GM12878 (cell line): ENCODE results near the gene RAD51B. TPM values are rescaled to one million over a fixed set of nuclear protein-coding genes. Genes with fewer than 3 reads are reported as not detected.

Experiments used
- ATAC-seq: fragments of 200-7000 bp; cut with Tn5 transposase; 3 replicates; pipeline ENCODE4 v1.9.1; 2020; ENCODE audit warnings: mild to moderate bottlenecking, moderate library complexity
- BruUV-seq: library from RNA; stranded (reverse); fragments of 400-500 nt; replicated peaks from 2 replicates; lab custom pipeline; 2021; lab: Mats Ljungman, UMichigan
- CTCF ChIA-PET: fragments of 300-600 bp; sonication (Branson Sonifier 250); formaldehyde crosslinking; extraction: SDS; loops from one replicate; lab custom pipeline; 2021; ENCODE audit warnings: inconsistent platforms; lab: Yijun Ruan, JAX
- POLR2A ChIA-PET: fragments of 350-600 bp; formaldehyde crosslinking; extraction: SDS; loops from one replicate; lab custom pipeline; 2021; ENCODE audit warnings: inconsistent platforms; lab: Charles Lee
- RAD21 ChIA-PET: fragments of 300-600 bp; sonication (Branson Sonifier 250); formaldehyde crosslinking; loops from one replicate; lab custom pipeline; 2023; ENCODE audit warnings: antibody characterized with exemption; ENCODE audit not compliant: unreplicated experiment; lab: Charles Lee
- SMC1A ChIA-PET: fragments of 300-600 bp; sonication (Branson Sonifier 250); formaldehyde crosslinking; loops from one replicate; lab custom pipeline; 2023; ENCODE audit not compliant: unreplicated experiment, uncharacterized antibody; lab: Charles Lee
- DNase-seq: peaks from one replicate; pipeline ENCODE4 v3.0.0-alpha.2; 2011; ENCODE audit warnings: low read depth, low spot score
- FAIRE-seq: peaks from 3 replicates; lab custom pipeline; 2011; peaks lifted over from hg19 to GRCh38; lab: Jason Lieb, UNC
- H2AFZ ChIP-seq: 2 replicates; pipeline ENCODE4 v1.6.0; 2011; ENCODE audit warnings: low read depth, low read length, control low read depth; ENCODE audit not compliant: control insufficient read depth
- H3K27ac ChIP-seq: 2 replicates; pipeline ENCODE4 v1.5.1; 2011; ENCODE audit warnings: control low read depth; ENCODE audit not compliant: control insufficient read depth, insufficient read depth
- H3K27me3 ChIP-seq, 2 experiments: replicated peaks in 1 of 2; 2 replicates each; pipeline versions ENCODE4 v1.6.0 to v1.6.1; 2011; ENCODE audit warnings: low read length in 1 of 2; ENCODE audit not compliant: control insufficient read depth in 2 of 2, insufficient read depth in 2 of 2
- H3K36me3 ChIP-seq, 2 experiments: 2 replicates each; pipeline ENCODE4 v1.5.1; 2011; ENCODE audit warnings: low read length in 1 of 2; ENCODE audit not compliant: control insufficient read depth in 2 of 2, insufficient read depth in 2 of 2
- H3K4me1 ChIP-seq: 2 replicates; pipeline ENCODE4 v1.6.1; 2011; ENCODE audit warnings: mild to moderate bottlenecking, low read length, moderate library complexity, mixed read lengths; ENCODE audit not compliant: control insufficient read depth, insufficient read depth
- H3K4me2 ChIP-seq: 2 replicates; pipeline ENCODE4 v1.6.0; 2011; ENCODE audit warnings: control low read depth; ENCODE audit not compliant: control insufficient read depth, insufficient read depth
- H3K4me3 ChIP-seq: fragments of 200-600 bp; sonication (generic); 2 replicates; pipeline ENCODE4 v1.5.1; 2016
- H3K79me2 ChIP-seq: 2 replicates; pipeline ENCODE4 v1.6.0; 2011; ENCODE audit warnings: low read length; ENCODE audit not compliant: control insufficient read depth, insufficient read depth
- H3K9ac ChIP-seq: 2 replicates; pipeline ENCODE4 v1.8.0; 2011; ENCODE audit warnings: low read length, control low read depth, mixed read lengths; ENCODE audit not compliant: control insufficient read depth, insufficient read depth
- H3K9me3 ChIP-seq: replicated peaks from 3 replicates; pipeline ENCODE4 v1.5.1; 2011; ENCODE audit warnings: mild to moderate bottlenecking, low read length; ENCODE audit not compliant: control insufficient read depth, insufficient read depth
- H4K20me1 ChIP-seq: 2 replicates; pipeline ENCODE4 v1.6.0; 2011; ENCODE audit not compliant: control insufficient read depth, insufficient read depth
- BRCA1 ChIP-seq: IDR thresholded peaks from 2 replicates; pipeline ENCODE4 v1.6.1; 2011; ENCODE audit warnings: low read depth, low read length, improper control_type of control experiment
- CREB1 ChIP-seq: IDR thresholded peaks from 2 replicates; pipeline ENCODE4 v1.6.1; 2012; ENCODE audit warnings: low read depth, mild to moderate bottlenecking, inconsistent platforms
- ESRRA ChIP-seq: IDR thresholded peaks from 2 replicates; pipeline ENCODE4 v1.6.1; 2012; ENCODE audit warnings: mild to moderate bottlenecking, low read length, improper control_type of control experiment
- NR2C1 ChIP-seq: fragments of 450-650 bp; IDR thresholded peaks from 2 replicates; pipeline ENCODE4 v1.6.1; 2017; ENCODE audit warnings: antibody characterized with exemption, mild to moderate bottlenecking, moderate library complexity
- SMAD5 ChIP-seq: IDR thresholded peaks from 2 replicates; pipeline ENCODE4 v1.6.1; 2016; ENCODE audit warnings: antibody characterized with exemption, low read depth
- WRNIP1 ChIP-seq: IDR thresholded peaks from 2 replicates; pipeline ENCODE4 v1.6.1; 2011; ENCODE audit warnings: low read depth, low read length, improper control_type of control experiment, borderline replicate concordance
- ZSCAN29 ChIP-seq: fragments of 450-650 bp; IDR thresholded peaks from 2 replicates; pipeline ENCODE4 v1.6.1; 2017; ENCODE audit warnings: mild to moderate bottlenecking, moderate library complexity
- WGBS: methylation state at CpG from one replicate; pipeline ENCODE4 v1.1.6; 2016; ENCODE audit warnings: low lambda C conversion rate; ENCODE audit not compliant: insufficient replicate concordance, insufficient coverage; ENCODE audit errors: missing lambda C conversion rate; 5-methylcytosine and 5-hydroxymethylcytosine counted together
- in situ Hi-C: fragments of 300-500 bp; cut with MboI; formaldehyde crosslinking; loops from 9 replicates; pipeline ENCODE4 v1.14.3; 2018; ENCODE audit warnings: mixed read lengths
- intact Hi-C: fragments of 100-400 bp; cut with micrococcal nuclease; formaldehyde crosslinking; loops from one replicate; pipeline ENCODE4 v1.14.2; 2022; ENCODE audit not compliant: unreplicated experiment
- polyA plus RNA-seq, 11 experiments: library from polyadenylated mRNA; depleted of rRNA in 4 of 11; unstranded in 6 of 11; stranded (reverse) in 5 of 11; fragments of >200 nt; fragmentation: Nextera tagmentation in 4 of 11; fragmentation: Illumina TruSeq in 1 of 11; extraction: Ambion mirVana in 4 of 11; extraction: Trizol in 1 of 11; gene quantifications; 1 replicate in 1 of 11; 2 replicates in 10 of 11; pipeline versions ENCODE4 v1.2.1 to v1.2.3, GENCODE V29; 2011 to 2016; ENCODE audit warnings: inconsistent platforms in 2 of 11, missing spikeins in 2 of 11, low read depth in 1 of 11
- total RNA-seq, 4 experiments: library from RNA; depleted of rRNA in 3 of 4; stranded (reverse); fragments of >200 nt in 3 of 4; fragmentation: Illumina TruSeq in 1 of 4; extraction: Trizol in 1 of 4; gene quantifications; 2 replicates each; pipeline versions ENCODE4 v1.2.1 to v1.2.3, GENCODE V29; 2013 to 2021
- TF ChIP-seq, protein P1 (sequence below): fragments of 450-650 bp; formaldehyde crosslinking; IDR thresholded peaks from 2 replicates; pipeline ENCODE4 v1.5.0; 2022; ENCODE audit warnings: mild to moderate bottlenecking, missing genetic modification characterization
- TF ChIP-seq, protein P2 (sequence below): IDR thresholded peaks from 2 replicates; pipeline ENCODE4 v1.6.1; 2012; ENCODE audit warnings: improper control_type of control experiment, low read depth, low read length; ENCODE audit not compliant: insufficient replicate concordance

The RAD51B gene
- total and polyA plus RNA-seq, 10 of the 15 experiments (the other 5 are each of a cell fraction or from before 2014, with no cell fraction given) = 9.8 to 26.8 (median 21.3) TPM

DNA sequence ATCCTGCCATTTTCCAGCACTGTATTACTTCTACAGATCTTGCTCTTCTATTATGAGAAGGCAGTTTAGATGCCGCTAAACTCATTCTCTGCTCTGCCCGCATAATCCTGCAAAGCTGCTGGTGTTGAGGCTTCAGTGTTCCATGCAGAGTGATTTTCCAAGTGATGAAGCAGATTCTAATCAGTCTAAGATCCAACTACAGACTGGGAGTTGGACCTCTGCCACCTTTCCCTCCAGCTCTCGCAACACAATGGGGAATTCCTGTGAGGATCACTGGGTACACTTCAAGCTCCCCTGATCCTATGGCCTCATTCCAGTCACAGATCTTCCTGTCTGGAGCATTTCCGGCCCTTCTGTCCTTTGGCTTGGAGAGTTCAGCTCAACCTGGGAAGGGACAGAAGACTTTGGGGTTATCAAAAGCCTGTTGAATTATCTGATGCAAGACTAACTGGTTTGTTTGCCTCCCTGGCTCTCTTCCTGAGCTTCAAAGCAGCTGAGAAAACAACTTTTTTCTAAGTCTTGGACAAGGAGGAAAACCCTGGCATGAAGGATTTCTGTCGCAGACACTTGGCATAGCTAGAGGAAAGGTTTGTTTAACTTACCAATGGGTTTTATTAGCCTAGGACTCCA, 639.4 kb downstream of the RAD51B start (continued):
- TF ChIP-seq, protein P1, sequence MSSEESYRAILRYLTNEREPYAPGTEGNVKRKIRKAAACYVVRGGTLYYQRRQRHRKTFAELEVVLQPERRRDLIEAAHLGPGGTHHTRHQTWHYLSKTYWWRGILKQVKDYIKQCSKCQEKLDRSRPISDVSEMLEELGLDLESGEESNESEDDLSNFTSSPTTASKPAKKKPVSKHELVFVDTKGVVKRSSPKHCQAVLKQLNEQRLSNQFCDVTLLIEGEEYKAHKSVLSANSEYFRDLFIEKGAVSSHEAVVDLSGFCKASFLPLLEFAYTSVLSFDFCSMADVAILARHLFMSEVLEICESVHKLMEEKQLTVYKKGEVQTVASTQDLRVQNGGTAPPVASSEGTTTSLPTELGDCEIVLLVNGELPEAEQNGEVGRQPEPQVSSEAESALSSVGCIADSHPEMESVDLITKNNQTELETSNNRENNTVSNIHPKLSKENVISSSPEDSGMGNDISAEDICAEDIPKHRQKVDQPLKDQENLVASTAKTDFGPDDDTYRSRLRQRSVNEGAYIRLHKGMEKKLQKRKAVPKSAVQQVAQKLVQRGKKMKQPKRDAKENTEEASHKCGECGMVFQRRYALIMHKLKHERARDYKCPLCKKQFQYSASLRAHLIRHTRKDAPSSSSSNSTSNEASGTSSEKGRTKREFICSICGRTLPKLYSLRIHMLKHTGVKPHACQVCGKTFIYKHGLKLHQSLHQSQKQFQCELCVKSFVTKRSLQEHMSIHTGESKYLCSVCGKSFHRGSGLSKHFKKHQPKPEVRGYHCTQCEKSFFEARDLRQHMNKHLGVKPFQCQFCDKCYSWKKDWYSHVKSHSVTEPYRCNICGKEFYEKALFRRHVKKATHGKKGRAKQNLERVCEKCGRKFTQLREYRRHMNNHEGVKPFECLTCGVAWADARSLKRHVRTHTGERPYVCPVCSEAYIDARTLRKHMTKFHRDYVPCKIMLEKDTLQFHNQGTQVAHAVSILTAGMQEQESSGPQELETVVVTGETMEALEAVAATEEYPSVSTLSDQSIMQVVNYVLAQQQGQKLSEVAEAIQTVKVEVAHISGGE (CRISPR knock-in tag) = no peak
- TF ChIP-seq CREB1 = no peak
- no peak for TF ChIP-seq ZSCAN29
- TF ChIP-seq NR2C1 = no peak
- no peak for TF ChIP-seq ESRRA
- no peak for TF ChIP-seq BRCA1

DNA sequence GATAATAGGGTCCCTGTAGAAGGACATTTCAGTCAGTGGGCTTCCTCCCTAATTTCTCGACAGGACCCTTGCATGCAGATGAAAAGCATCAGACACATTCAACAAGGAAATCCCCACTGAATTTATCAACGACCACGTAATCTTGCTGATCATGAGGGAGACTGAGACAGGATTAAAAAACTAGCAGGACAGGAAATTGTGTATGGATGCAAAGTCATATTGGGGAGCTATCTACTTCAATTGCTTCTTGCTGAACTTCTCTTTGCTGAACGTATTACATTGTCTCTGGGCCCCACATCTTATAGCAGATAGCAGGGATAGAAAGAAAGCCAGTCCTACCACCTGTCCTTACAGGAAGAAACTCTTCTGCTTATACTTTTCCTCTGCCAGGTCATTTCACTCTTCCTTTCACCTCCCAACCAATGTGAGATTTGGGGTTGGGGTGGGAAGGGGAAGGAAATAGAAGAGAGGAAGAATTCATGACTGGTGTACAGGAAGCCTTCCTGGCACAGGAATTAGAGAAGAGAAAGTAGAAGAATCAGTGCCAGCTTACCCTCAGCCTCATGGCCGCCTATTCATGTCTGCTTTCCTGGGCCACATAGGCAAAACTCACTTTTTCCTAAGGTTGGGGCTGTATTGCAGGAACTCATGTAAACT, 640.0 kb downstream of the RAD51B start:
- ChIA-PET POLR2A (interaction anchor here (0.9 kb wide), 1 partner anchor 16 kb away, joined by 4 read pairs; no protein-coding TSS in a partner anchor), SMC1A (interaction anchor here (0.8 to 2.7 kb wide), 3 partner anchors 9 to 12 kb away, joined by 3 to 18 read pairs (median 3); no protein-coding TSS in a partner anchor), RAD21 (interaction anchor here (1.0 to 1.1 kb wide), 2 partner anchors 9 to 11 kb away, joined by 3 to 4 read pairs; no protein-coding TSS in a partner anchor)
- TF ChIP-seq, protein P2, sequence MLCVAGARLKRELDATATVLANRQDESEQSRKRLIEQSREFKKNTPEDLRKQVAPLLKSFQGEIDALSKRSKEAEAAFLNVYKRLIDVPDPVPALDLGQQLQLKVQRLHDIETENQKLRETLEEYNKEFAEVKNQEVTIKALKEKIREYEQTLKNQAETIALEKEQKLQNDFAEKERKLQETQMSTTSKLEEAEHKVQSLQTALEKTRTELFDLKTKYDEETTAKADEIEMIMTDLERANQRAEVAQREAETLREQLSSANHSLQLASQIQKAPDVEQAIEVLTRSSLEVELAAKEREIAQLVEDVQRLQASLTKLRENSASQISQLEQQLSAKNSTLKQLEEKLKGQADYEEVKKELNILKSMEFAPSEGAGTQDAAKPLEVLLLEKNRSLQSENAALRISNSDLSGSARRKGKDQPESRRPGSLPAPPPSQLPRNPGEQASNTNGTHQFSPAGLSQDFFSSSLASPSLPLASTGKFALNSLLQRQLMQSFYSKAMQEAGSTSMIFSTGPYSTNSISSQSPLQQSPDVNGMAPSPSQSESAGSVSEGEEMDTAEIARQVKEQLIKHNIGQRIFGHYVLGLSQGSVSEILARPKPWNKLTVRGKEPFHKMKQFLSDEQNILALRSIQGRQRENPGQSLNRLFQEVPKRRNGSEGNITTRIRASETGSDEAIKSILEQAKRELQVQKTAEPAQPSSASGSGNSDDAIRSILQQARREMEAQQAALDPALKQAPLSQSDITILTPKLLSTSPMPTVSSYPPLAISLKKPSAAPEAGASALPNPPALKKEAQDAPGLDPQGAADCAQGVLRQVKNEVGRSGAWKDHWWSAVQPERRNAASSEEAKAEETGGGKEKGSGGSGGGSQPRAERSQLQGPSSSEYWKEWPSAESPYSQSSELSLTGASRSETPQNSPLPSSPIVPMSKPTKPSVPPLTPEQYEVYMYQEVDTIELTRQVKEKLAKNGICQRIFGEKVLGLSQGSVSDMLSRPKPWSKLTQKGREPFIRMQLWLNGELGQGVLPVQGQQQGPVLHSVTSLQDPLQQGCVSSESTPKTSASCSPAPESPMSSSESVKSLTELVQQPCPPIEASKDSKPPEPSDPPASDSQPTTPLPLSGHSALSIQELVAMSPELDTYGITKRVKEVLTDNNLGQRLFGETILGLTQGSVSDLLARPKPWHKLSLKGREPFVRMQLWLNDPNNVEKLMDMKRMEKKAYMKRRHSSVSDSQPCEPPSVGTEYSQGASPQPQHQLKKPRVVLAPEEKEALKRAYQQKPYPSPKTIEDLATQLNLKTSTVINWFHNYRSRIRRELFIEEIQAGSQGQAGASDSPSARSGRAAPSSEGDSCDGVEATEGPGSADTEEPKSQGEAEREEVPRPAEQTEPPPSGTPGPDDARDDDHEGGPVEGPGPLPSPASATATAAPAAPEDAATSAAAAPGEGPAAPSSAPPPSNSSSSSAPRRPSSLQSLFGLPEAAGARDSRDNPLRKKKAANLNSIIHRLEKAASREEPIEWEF = no peak
- TF ChIP-seq SMAD5 (no peak), WRNIP1 (no peak)

More for the DNA sequence above, 640.0 kb downstream of the RAD51B start:
- Histone ChIP-seq H3K36me3 (no peaks in the 10 kb centered on the region; a peak in 1 of 4 replicates), H4K20me1 (no peaks in the 10 kb centered on the region), H3K27me3 (no peaks in the 10 kb centered on the region), H3K4me3 (no peak overlapping the region), H3K4me2 (no peak overlapping the region), H3K4me1 (no peaks in the 10 kb centered on the region), H3K27ac (no peak overlapping the region), H3K9ac (no peak overlapping the region), H3K79me2 (no peaks in the 10 kb centered on the region), H2AFZ (no peak overlapping the region), H3K9me3 (peaks cover 6% of the 10 kb centered on the region; the same call in 2 of the 3 replicates)
- 97% methylated on average over 5 of the region's 5 CpGs for WGBS
- CTCF ChIA-PET = interaction anchor here (0.8 to 0.9 kb wide), 2 partner anchors 8 to 51 kb away, joined by 3 read pairs; no protein-coding TSS in a partner anchor
- DNase-seq (no peak), ATAC-seq (no peak), FAIRE-seq (no peak)
- intact Hi-C loops = no loop called here
- BruUV-seq = no TSS peak
- in situ Hi-C loops = no loop called here
